Measurements from ENCODE around the gene SLC1A4.
"Not testable (repeated sequence)": the region's sequence is repeated elsewhere in the genome, so short reads cannot be mapped to it uniquely, and the experiment has no call there.

SLC1A4 gene

GRCh38 chr2:65033667-65034066 is 44.5 kb downstream of the SLC1A4 start:
- in situ Hi-C loops (cut with HindIII; ENCODE audit: low pct_ligation_motif_present, low pct_unique_long_range_greater_than_20kb, low sequenced_read_pairs), result loop anchor here (25.0 kb wide), 1 partner anchor 96 kb away; no protein-coding TSS in a partner anchor
- DNase-seq, result not testable (repeated sequence)

DNA sequence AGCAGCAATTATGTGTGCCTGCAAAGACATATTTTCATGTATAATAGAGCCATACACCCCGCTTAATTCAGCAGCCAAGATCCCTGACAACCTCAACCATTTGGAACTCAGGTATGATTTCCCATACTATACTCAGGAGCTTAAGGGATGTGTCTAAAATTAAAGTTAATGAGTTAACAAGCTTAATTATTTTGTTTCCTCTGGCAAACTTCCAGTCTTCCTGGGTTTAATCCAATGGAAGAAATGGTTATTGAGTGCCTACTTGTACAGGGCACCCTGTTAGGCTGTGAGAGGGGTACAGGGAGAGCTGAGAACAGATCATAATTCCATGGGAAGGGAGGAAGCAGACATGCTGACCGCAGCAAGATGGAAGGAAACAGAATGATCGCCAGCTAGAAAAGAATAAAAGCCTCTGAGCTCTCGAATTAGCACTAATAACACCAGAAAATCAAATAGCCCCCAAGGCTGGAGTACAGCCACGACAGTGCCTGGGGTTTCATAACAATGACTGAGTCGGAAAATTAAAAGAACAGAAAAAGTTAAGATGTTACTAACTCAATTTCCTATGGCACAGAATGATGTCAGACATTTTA is 46.2 kb downstream of the SLC1A4 start:
- in situ Hi-C loops (cut with HindIII; ENCODE audit: low pct_ligation_motif_present, low pct_unique_long_range_greater_than_20kb, low sequenced_read_pairs), result loop anchor here (25.0 kb wide), 1 partner anchor 98 kb away; no protein-coding TSS in a partner anchor
- no peak for DNase-seq

DNA sequence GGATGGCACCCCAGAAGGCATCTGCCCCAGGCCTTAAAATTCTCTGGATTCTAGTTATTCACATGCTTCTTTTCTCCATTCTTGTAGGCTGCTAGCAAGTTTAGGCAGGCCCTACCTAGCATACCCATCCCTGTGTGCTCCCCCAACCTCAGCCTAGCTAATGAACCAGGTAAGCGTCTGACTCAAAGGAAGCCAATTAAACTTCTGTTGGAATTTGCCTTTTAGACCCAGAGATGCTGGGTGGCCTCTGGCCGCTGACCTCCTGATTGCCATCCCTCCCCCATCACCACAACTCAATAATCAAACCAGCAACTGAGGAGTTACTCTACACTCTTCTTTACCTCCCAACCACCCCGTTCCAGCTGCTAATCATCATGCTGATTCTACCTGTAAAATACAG is 48.0 kb downstream of the SLC1A4 start:
- no peak for DNase-seq
- in situ Hi-C loops (cut with HindIII; ENCODE audit: low pct_ligation_motif_present, low pct_unique_long_range_greater_than_20kb, low sequenced_read_pairs), result loop anchor here (25.0 kb wide), 1 partner anchor 100 kb away; no protein-coding TSS in a partner anchor

GRCh38 chr2:65039640-65040039 is 50.4 kb downstream of the SLC1A4 start:
- no peak for DNase-seq
- in situ Hi-C loops (cut with HindIII; ENCODE audit: low pct_ligation_motif_present, low pct_unique_long_range_greater_than_20kb, low sequenced_read_pairs), result loop anchor here (25.0 kb wide), 1 partner anchor 102 kb away; no protein-coding TSS in a partner anchor

DNA sequence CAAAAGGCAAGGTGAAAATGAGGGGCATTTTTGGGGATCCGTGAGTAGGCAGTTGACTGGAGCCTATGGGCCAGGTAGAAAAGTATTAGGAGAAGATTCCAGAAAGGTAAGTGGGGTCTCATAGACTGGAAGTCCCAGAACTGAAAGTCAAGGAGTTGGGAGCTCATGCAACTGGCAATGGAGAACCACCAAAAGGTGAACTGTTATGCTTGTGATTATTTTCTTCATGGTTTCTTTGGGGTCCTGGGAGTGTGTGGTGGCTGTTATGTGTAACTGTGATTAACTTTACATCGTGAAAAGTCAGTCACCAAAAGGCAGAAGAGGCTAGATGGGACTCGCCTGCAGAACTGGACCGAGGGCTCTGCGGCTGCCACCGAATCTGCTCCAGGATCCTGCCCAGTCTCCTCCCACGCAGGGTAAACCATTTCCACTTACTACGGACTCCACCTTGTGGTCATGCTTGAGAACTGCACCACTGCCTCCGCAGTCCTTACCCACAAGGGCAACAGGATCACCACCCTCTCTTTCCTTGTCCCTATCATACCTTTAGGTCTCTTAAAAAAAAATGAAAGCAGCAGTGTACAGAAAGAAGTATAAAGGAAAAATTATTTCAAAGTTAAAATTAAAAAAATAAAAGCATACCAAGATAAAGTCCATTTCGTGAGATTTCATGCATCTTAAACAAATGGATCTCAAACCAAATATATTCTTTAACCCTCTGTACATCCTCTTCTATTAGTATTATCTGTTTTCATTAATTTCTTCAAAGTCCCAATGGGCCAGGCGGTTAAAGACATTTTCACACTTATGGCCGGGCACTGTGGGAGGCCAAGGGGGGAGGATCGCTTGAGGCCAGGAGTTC is 51.4 kb downstream of the SLC1A4 start:
- in situ Hi-C loops (cut with HindIII; ENCODE audit: low pct_ligation_motif_present, low pct_unique_long_range_greater_than_20kb, low sequenced_read_pairs), result loop anchor here (25.0 kb wide), 1 partner anchor 103 kb away; no protein-coding TSS in a partner anchor
- DNase-seq, result peak; percentile 85

- no peak for DNase-seq
- in situ Hi-C loops (cut with HindIII; ENCODE audit: low pct_ligation_motif_present, low pct_unique_long_range_greater_than_20kb, low sequenced_read_pairs), result loop anchor here (25.0 kb wide), 1 partner anchor 106 kb away; no protein-coding TSS in a partner anchor
These were observed 53.8 kb downstream of the SLC1A4 start for GRCh38 chr2:65043001-65043400.

DNA sequence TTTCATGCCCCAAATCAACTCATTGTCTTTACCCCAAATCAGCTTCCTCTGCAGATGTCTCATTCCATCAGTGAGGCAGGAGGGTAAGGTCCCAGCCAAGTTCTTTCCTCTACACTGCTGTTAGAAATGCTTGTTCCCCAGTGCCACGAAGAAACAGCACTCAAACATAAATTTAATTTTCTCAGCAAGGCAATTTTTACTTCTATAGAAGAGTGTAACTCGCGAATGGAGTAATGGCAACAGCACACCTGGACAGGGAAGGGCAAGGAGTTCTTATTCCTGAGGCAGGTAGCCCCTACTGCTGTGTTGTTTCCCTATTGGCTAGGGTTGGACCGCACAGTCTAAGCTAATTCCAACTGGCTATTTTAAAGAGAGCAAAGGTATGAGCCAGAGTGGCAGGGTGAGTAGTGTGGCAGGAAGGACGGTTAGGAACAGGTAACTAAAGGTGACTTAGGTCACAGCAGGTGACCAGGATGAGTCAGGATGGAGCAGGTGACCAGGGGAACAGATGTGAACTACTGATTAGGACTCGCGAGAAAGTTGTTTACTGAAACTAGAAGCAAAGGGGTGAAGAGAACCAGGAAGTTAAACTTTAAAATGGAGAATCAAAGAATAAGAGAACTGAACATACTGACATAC is 55.0 kb downstream of the SLC1A4 start:
- in situ Hi-C loops (cut with HindIII; ENCODE audit: low pct_ligation_motif_present, low pct_unique_long_range_greater_than_20kb, low sequenced_read_pairs), result loop anchor here (25.0 kb wide), 1 partner anchor 107 kb away; no protein-coding TSS in a partner anchor
- DNase-seq, result no peak

- DNase-seq, result peak; percentile 65
- in situ Hi-C loops (cut with HindIII; ENCODE audit: low pct_ligation_motif_present, low pct_unique_long_range_greater_than_20kb, low sequenced_read_pairs), result loop anchor here (25.0 kb wide), 1 partner anchor 108 kb away; no protein-coding TSS in a partner anchor
These were observed 56.5 kb downstream of the SLC1A4 start for GRCh38 chr2:65045651-65046050.

DNA sequence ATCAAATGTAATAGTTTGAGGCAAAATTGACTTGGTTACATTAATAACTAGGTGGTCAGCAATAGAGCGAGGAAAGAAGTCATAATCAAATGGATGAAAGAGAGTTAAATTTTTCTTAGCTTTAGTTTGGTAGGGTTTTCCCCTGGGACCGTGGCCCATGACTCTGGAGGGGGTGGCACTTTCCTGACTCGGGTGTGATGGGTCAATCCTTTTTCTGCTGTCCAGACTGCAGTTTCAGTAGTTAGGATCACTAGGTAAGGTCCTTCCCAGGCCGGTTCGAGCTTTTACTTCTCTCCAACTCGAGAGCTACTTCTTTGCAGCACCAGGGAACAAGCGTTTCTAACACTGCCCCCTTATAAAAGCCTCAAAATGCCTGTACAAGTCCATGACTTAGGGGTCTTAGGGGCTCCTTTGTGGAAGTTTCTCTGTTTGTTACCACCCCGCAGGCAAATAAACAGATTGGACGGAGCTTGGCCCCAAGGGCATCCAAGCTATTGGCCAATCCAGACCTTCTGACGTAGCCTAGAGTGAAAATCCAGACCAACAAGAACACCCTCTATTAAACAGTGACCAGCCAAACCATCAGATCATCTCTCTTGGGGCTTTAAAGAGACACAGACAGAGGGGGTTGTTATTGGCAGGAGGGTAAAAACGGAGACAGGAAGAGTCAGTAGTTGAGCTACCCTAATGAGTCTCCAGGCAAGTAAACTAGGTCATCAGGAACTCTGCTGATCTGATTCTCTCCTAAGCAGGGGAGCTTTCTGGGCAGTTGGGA is 57.6 kb downstream of the SLC1A4 start:
- DNase-seq, result no peak
- in situ Hi-C loops (cut with HindIII; ENCODE audit: low pct_ligation_motif_present, low pct_unique_long_range_greater_than_20kb, low sequenced_read_pairs), result loop anchor here (25.0 kb wide), 1 partner anchor 110 kb away; no protein-coding TSS in a partner anchor

- in situ Hi-C loops (cut with HindIII; ENCODE audit: low pct_ligation_motif_present, low pct_unique_long_range_greater_than_20kb, low sequenced_read_pairs), result loop anchor here (25.0 kb wide), 1 partner anchor 112 kb away; no protein-coding TSS in a partner anchor
These were observed 59.9 kb downstream of the SLC1A4 start for GRCh38 chr2:65049010-65049639.

DNA sequence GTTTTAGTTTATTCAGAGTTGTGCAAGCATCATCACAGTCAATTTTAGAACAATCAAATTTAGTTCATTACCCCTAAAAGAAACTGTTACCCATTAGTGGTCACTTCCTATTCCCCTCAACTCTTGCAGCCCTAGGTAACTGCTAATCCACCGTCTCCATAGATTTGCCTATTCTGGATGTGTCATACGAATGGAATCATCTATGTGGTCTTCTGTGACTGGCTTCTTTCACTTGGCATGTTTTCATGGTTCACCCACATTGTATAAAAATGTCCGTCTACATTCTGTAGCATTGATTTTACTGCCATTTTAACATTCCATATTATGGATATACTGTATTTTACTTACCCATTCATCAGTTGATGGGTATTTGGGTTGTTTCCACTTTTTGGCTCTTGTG is 61.7 kb downstream of the SLC1A4 start:
- in situ Hi-C loops (cut with HindIII; ENCODE audit: low pct_ligation_motif_present, low pct_unique_long_range_greater_than_20kb, low sequenced_read_pairs), result no loop called here
- DNase-seq, result no peak

More at GRCh38 chr2:65049010-65049639, 59.9 kb downstream of the SLC1A4 start:
- no peak for DNase-seq

DNA sequence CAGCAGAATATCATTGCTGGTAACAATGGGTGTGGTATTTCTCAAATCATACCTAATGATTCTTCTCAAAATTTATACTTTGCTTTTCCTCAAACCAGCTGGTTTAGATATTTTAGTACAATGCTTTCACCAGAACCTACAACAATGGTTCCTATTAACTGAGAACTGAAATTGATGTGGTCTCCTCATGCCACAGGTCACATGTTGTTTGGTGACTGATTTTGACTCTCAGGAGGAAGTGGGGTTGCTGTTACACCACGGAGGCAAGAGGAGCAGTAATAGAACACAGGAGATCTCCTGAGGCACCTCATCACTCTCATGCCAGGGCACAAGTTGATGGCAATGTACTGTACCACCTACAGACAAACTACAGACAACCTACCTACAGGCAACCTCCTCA is 64.0 kb downstream of the SLC1A4 start:
- no peak for DNase-seq
- in situ Hi-C loops (cut with HindIII; ENCODE audit: low pct_ligation_motif_present, low pct_unique_long_range_greater_than_20kb, low sequenced_read_pairs), result no loop called here

- in situ Hi-C loops (cut with HindIII; ENCODE audit: low pct_ligation_motif_present, low pct_unique_long_range_greater_than_20kb, low sequenced_read_pairs), result no loop called here
- DNase-seq, result no peak
These were observed 65.7 kb downstream of the SLC1A4 start for GRCh38 chr2:65054749-65055421.

DNA sequence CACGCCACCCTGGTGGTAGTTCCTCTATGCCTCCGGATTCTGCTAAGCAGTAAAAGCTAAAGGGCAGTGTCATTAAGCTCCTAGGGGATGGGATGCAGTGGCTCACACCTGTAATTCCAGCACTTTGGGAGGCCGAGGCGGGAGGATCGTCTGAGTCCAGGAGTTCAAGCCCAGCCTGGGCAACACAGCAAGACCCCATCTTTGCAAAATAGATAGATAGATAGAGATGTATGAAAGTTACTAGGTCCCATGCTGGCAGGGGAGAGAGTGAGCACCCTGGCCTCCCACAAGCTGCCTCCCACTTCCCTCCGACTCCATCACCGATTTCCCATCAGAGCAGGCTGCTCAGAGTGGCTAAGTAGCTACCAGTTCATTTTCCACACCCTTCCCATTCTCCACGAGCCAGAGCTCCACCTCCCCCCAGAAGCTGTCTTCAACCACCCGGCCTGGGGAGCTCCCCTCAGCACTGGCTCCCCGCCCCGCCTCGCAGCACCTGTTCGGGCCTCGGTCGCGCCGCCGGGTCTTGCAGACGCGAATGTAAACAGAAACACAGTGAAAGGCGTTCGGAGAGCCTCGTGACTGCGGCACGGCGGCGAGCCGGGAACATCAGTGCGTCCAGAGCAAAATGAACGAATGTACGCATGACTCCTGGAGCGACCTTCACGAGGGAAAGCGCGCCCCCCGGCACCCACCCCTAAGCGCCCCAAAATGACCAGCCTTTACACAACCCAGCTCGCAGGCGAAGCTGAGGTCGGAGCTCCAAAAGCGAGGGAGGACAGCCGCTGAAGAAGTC is 66.4 kb downstream of the SLC1A4 start:
- in situ Hi-C loops (cut with HindIII; ENCODE audit: low pct_ligation_motif_present, low pct_unique_long_range_greater_than_20kb, low sequenced_read_pairs), result no loop called here
- no peak for DNase-seq

DNA sequence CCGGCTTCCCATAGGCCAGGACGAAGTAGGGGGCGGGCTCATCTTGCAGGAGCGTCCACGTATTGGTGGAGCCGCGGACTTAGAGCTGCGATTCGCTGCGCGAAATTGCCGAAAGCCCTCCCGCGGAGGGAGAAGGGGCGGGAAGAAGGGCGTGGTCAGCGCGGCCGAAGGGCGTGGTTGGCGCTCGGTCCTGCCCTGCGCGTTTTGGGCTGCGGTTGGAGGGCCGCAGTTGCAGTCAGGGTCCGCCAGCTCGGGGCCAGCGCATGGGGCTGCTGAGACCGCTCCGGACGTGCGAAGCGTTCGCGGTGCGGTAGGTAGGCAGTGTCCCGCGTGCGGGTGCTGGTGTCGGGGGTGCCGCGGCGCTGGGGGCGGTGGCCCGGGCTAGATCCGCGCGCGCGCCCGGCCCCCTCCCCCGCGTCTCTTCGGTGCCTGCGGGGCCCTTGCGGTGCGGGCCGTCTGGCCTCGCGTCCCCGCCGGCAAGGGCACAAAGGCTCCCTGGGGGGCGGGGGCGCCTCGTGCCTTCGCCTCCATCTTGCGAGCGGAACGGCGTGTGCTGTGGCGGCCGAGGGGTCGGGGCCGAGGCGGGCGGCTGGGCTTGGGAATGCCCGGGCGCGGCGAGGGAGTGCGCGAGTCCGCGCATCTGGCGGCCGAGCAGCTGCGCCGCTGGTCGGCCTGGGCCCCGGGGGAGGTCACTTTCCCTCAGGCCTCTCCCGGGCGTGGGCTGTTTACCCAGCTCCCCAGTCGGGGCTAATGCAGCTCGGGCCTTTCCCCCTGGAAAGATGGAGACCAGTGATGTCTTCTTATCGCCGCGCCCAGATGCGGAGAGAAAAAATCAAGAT is 67.2 kb downstream of the SLC1A4 start, which contains the start of gene CEP68:
Gene CEP68 (plus strand): TSS at position 202 of the 839 bp plus-strand sequence. CDS start 13,029 bp downstream, outside the sequence.
- DNase-seq, result peak; percentile 98
- in situ Hi-C loops (cut with HindIII; ENCODE audit: low pct_ligation_motif_present, low pct_unique_long_range_greater_than_20kb, low sequenced_read_pairs), result no loop called here

- DNase-seq, result no peak
- in situ Hi-C loops (cut with HindIII; ENCODE audit: low pct_ligation_motif_present, low pct_unique_long_range_greater_than_20kb, low sequenced_read_pairs), result no loop called here
These were observed 67.8 kb downstream of the SLC1A4 start for GRCh38 chr2:65057054-65057375.

All from ACHN (cell line).